Activated CD8-positive, alpha-beta T cell treated with anti-CD3 and anti-CD28 coated beads for 36 hours (primary cell): ENCODE results near the gene NFATC2. TPM values are rescaled to one million over a fixed set of nuclear protein-coding genes. Genes with fewer than 3 reads are reported as not detected.

Source experiments
- ATAC-seq: fragments of 200-7000 bp; cut with Tn5 transposase; one replicate; pipeline ENCODE4 v1.10.0; 2021; ENCODE audit warnings: mild to moderate bottlenecking, moderate library complexity
- CTCF ChIA-PET: fragments of 350-600 bp; sonication (Branson Sonifier 250); formaldehyde crosslinking; loops from one replicate; lab custom pipeline; 2021; ENCODE audit warnings: antibody characterized with exemption; lab: Charles Lee
- POLR2A ChIA-PET: fragments of 350-600 bp; sonication (Branson Sonifier 250); formaldehyde crosslinking; loops from one replicate; lab custom pipeline; 2021; ENCODE audit warnings: antibody characterized with exemption; lab: Charles Lee
- DNase-seq: peaks from one replicate; pipeline ENCODE4 v3.0.0-alpha.2; 2020
- H3K27ac Mint-ChIP-seq: one replicate; pipeline ENCODE4 v1.8.0; 2021; ENCODE audit warnings: mild to moderate bottlenecking, mixed read lengths
- H3K27me3 Mint-ChIP-seq: one replicate; pipeline ENCODE4 v1.8.0; 2021; ENCODE audit warnings: mixed read lengths
- H3K36me3 Mint-ChIP-seq: one replicate; pipeline ENCODE4 v1.8.0; 2021; ENCODE audit warnings: low read depth, mixed read lengths
- H3K4me1 Mint-ChIP-seq: one replicate; pipeline ENCODE4 v1.8.0; 2021; ENCODE audit warnings: low read depth, mixed read lengths
- H3K4me3 Mint-ChIP-seq: one replicate; pipeline ENCODE4 v1.8.0; 2021; ENCODE audit warnings: mild to moderate bottlenecking, moderate library complexity, mixed read lengths
- H3K9me3 Mint-ChIP-seq: one replicate; pipeline ENCODE4 v1.8.0; 2021; ENCODE audit warnings: mixed read lengths
- intact Hi-C: fragments of 100-400 bp; cut with micrococcal nuclease; formaldehyde crosslinking; loops from one replicate; pipeline ENCODE4 v1.10.0; 2022
- total RNA-seq, 2 experiments: library from RNA; stranded (reverse); gene quantifications; one replicate each; pipeline ENCODE4 v1.2.3, GENCODE V29; 2021
- TF ChIP-seq, protein P1 (sequence below): fragments of 200-600 bp; IDR thresholded peaks from one replicate; pipeline ENCODE4 v1.8.0; 2022; ENCODE audit warnings: antibody characterized with exemption, mild to moderate bottlenecking

NFATC2 gene
- total RNA-seq = 10 to 100 TPM; 38.3 to 40.9 TPM

DNA sequence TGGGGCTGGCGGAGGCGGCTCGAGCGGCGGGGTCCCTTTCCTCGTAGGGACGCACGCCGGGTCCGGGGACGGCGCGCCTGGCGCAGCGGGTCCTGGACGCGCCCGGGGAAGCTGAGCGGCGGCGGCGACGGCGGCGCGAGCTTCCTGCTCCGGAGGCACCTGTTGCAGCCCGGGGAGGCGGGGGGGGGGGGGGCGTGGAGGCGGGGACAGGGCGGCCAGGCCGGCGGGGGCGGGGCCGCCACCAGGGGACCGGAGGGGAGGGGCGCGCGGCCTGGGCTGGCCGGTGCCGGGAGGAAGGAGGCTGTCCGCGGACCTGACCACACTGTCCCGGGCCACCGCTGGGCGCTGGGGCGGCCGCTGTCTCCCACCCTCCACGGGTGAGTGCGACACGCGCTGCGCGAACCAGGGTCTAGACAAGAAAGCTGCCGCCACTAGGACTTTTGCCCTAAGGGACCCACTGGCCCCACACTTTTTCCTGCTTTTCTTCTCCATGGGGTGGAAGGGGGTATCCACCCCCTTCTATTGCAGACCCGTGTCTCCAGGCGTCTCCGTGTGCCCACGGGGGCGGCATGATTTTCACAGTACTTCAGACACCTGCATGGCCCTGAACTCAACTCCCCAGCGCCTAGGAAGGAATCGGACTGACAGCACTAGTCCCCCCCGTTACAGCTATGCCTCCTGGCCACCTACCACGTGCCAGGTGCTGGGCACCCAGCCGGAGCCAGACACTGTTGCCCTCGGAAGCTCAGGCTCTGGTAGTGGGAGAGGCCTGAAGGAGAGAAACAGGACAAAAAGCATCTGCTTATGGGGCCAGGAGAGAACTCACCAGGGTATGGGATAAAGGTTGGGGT lies at the start of gene NFATC2:
Gene NFATC2, minus strand, starts transcription at position 149 of the 851 bp plus-strand sequence. CDS start 220 bp downstream, outside the sequence.
- DNase-seq (no peak), ATAC-seq (peak; percentile 19)
- TF ChIP-seq, protein P1, sequence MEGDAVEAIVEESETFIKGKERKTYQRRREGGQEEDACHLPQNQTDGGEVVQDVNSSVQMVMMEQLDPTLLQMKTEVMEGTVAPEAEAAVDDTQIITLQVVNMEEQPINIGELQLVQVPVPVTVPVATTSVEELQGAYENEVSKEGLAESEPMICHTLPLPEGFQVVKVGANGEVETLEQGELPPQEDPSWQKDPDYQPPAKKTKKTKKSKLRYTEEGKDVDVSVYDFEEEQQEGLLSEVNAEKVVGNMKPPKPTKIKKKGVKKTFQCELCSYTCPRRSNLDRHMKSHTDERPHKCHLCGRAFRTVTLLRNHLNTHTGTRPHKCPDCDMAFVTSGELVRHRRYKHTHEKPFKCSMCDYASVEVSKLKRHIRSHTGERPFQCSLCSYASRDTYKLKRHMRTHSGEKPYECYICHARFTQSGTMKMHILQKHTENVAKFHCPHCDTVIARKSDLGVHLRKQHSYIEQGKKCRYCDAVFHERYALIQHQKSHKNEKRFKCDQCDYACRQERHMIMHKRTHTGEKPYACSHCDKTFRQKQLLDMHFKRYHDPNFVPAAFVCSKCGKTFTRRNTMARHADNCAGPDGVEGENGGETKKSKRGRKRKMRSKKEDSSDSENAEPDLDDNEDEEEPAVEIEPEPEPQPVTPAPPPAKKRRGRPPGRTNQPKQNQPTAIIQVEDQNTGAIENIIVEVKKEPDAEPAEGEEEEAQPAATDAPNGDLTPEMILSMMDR = no peak

DNA sequence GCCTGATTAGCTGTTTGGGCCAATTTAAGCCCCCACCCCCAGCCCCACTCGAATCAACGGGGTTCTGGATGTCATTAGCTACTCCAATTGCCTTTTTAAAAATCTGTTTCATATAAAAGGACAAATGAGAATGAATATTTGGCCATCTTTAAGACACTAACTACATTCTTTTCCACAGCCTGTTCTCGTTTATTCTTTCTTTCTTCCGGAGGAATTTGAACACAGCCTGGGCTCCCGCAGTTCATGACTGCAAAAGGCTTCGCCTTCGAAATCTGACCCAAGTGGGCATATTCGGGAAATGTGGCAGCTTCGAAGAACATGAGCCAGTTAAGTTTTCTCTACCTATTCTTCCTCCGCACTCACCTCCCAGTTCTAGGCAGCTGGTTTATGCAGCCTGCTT lies 49.4 kb upstream of the NFATC2 start:
- Mint-ChIP-seq H3K36me3 (no peaks in the 10 kb centered on the region), H3K9me3 (peaks cover 4% of the 10 kb centered on the region), H3K4me1 (peaks cover 29% of the 10 kb centered on the region), H3K4me3 (no peak overlapping the region), H3K27ac (no peak overlapping the region), H3K27me3 (no peaks in the 10 kb centered on the region)
- no peak for DNase-seq
- TF ChIP-seq, protein P1 = no peak
- CTCF ChIA-PET = interaction anchor here (1.0 kb wide), 1 partner anchor 49 kb away, joined by 3 read pairs; no protein-coding TSS in a partner anchor
- no peak for ATAC-seq
- POLR2A ChIA-PET = no interaction called here
- intact Hi-C loops = no loop called here

More for the DNA sequence above, at the start of gene NFATC2:
- peaks cover 35% of the 10 kb centered on the region for H3K36me3 Mint-ChIP-seq
- peak within 1 kb of the TSS; percentile 100 for H3K27ac Mint-ChIP-seq
- H3K9me3 Mint-ChIP-seq = no peaks in the 10 kb centered on the region
- H3K4me3 Mint-ChIP-seq = peak within 1 kb of the TSS; percentile 89
- ChIA-PET POLR2A (interaction anchor here (0.6 to 4.8 kb wide), 28 partner anchors 9 to 219 kb away, joined by 3 to 54 read pairs (median 10); no protein-coding TSS in a partner anchor), CTCF (interaction anchor here (0.7 to 6.7 kb wide), 18 partner anchors 10 to 164 kb away, joined by 3 to 49 read pairs (median 6); no protein-coding TSS in a partner anchor)
- peaks cover 4% of the 10 kb centered on the region for H3K27me3 Mint-ChIP-seq
- H3K4me1 Mint-ChIP-seq = peaks cover 31% of the 10 kb centered on the region
- intact Hi-C loops = loop anchor here (5.0 kb wide), 2 partner anchors 55 to 140 kb away; no protein-coding TSS in a partner anchor

DNA sequence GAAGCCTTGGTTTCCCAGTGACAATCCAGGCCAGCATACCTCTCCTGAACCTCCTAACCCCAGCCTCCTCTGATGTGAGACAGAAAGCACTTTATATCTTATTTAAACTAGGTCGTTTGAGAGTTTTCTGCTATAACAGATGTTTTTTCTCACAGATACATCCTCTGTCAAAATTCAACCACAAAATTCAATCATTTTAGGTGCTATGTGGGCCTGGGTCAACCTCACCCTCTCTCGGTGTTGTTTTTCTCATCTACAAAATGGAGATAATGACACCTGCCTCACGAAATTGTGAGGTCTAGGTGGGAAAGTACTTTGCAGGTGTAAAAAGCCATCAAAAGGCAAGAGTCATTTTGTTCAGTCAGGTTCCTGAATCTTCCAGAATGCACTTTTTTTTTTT lies 46.2 kb upstream of the NFATC2 start:
- Mint-ChIP-seq H3K4me3 (no peak overlapping the region), H3K4me1 (peaks cover 9% of the 10 kb centered on the region), H3K27me3 (no peaks in the 10 kb centered on the region), H3K36me3 (no peaks in the 10 kb centered on the region), H3K9me3 (peaks cover 4% of the 10 kb centered on the region), H3K27ac (no peak overlapping the region)
- ATAC-seq (no peak), DNase-seq (no peak)
- POLR2A ChIA-PET = no interaction called here
- CTCF ChIA-PET = no interaction called here
- intact Hi-C loops = no loop called here
- TF ChIP-seq, protein P1 = no peak

DNA sequence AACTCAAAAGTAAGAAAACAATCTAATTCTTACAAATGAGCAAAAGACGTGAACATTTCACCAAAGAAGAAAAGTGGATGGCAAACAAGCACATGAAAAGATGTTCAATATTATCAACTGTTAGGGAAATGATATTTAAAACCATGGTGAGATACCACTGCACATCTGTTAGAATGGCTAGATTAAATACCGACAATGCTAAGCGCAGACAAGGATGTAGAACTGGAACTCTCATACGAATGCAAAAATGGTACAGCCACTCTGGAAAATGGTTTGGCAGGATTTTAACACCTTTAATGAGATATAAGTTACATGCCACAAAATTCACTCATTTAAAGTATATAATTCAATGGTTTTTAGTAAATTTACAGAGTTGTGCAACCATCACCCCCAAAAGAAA lies 44.6 kb upstream of the NFATC2 start:
- ChIA-PET CTCF (interaction anchor here (1.5 kb wide), 1 partner anchor 7 kb away, joined by 7 read pairs; no protein-coding TSS in a partner anchor), POLR2A (interaction anchor here (1.5 to 1.6 kb wide), 2 partner anchors 8 to 42 kb away, joined by 3 to 5 read pairs; no protein-coding TSS in a partner anchor)
- H3K27ac Mint-ChIP-seq = no peak overlapping the region
- TF ChIP-seq, protein P1 = no peak
- intact Hi-C loops = no loop called here
- H3K4me1 Mint-ChIP-seq = peaks cover 5% of the 10 kb centered on the region
- no peaks in the 10 kb centered on the region for H3K36me3 Mint-ChIP-seq
- no peak overlapping the region for H3K4me3 Mint-ChIP-seq
- ATAC-seq (no peak), DNase-seq (no peak)
- H3K27me3 Mint-ChIP-seq = no peaks in the 10 kb centered on the region
- H3K9me3 Mint-ChIP-seq = no peaks in the 10 kb centered on the region
